NCI-H187 treated with DMSO at 0.1 percent for 48 hours (cell line): ENCODE measurements around the gene RSPH9.

Experiments used
- DNase-seq: peaks from one replicate; lab custom pipeline; 2025; lab: John Stamatoyannopoulos, UW

The RSPH9 gene, protein sequence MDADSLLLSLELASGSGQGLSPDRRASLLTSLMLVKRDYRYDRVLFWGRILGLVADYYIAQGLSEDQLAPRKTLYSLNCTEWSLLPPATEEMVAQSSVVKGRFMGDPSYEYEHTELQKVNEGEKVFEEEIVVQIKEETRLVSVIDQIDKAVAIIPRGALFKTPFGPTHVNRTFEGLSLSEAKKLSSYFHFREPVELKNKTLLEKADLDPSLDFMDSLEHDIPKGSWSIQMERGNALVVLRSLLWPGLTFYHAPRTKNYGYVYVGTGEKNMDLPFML

GRCh38 chr6:43644940-43645612, at the start of gene RSPH9:
Gene RSPH9 (plus strand): TSS chr6:43645036. CDS start chr6:43645099, 63 bp downstream.
- no peak for DNase-seq

DNA sequence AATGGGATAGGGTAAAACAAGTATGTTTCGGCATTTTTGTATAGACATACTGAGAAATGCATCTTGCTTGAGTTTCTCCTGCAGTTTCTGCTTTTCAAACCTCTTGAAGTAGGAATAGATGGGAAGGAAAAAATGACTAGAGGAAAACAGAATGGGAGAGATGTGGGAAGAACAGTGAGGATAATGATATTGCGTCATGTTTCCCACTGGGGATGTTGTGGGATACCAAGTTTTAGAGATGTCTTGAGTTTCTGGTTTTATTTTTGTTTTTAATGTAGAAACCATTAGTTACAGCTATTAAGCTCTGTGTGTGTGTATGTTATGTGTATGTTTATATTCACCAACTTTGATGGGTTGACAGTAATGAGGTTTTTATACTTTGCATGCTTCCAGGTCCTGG, 44.2 kb upstream of the RSPH9 start:
- DNase-seq: no peak

DNA sequence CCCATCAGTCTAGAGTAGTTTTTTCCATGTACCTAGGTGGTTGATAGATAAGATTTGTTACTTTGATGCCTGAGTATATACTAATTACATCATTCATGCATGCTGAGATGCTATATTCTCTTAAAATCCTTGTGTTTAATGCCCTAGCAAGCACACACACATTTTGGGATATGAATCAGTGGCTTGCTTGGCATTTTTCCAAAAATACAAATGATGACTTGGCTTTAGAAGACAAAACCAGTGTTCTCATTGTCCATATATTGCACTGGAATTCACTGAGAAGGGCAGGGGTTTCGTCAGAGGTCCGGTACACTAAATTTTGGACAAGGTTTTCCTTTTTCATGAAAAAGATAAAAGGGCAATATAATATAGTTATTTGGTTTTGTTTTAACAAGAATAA, 40.7 kb upstream of the RSPH9 start:
- DNase-seq: no peak

- DNase-seq: no peak
These were observed 38.8 kb upstream of the RSPH9 start for GRCh38 chr6:43606019-43606418.

DNA sequence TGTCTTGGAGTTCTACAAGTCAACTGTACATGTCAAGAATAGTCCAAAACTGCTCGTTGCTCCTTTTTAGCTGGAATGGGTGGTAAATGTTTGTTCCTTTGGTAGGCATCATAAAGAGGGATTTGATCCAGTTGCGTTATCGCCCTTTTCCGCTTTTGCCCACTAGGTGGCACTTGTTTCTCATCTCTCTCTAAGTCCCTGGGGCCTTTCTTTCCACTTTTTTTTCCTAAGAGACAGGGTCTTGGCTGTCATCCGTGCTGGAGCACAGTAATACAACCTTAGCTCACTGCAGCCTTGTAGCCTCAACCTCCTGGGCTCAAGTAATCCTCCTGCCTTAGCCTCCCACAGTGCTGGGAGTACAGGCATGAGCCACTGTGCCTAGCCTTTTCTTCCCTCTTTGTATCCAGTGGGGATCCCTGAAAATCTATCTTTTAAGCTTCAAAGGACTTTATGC, 36.5 kb upstream of the RSPH9 start:
- peak; percentile 38 for DNase-seq

DNA sequence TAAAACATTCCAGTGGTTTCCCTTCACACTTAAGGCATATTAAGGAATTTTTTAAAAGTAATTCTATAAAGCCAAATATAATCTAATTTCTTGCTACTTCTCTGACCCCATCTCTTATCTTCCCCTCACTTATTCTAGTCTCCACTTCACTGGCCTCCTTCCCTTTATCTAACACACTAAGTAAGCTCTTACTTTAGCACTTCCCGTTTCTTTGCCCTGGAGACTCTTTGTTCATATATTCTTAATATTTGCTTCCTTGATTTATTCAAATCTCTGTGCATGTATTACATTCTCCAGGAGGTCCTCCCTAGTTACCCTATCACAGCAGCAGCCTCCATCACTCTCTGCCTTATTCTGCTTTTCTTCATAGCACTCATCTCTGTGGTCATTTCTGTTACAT, 36.0 kb upstream of the RSPH9 start:
- no peak for DNase-seq

DNA sequence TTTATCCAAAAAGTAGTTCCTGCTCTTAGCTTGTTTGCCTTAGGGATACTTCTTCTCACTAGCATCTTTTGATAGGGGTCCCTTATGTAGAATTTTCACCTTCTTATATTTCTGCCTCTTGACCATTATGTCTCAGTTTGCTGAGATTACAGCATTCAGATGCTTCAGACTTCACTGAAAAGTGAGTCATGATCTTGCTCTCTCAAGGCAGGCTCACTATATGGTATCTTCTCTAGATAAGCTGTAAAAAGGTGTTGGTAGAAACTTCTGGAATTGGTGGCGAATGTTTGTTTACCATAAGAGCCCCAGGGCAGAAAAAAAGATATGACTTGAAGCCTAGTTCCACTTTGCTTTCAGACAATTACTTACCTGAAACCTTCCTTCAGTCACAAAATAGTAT, 35.4 kb upstream of the RSPH9 start:
- DNase-seq: no peak

DNA sequence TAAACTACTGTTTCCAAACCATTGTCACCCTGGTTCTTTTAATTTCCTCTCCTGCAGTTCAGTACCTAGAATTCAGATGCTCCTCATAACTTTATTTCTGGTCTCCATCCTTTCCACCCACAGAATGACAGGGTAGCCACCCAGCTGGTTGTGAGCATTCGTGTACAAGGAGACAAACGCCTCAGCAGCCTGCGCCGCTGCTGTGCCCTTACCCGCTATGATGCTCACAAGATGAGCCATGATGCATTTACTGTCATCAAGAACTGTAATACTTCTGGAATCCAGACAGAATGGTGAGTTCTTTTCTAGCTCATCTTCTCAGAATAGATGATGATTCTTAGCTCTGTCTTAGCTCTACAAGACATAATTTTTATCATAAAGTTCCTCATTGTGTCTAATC, 34.4 kb upstream of the RSPH9 start:
- DNase-seq: no peak

- no peak for DNase-seq
These were observed 31.0 kb upstream of the RSPH9 start for GRCh38 chr6:43613721-43614395.

DNA sequence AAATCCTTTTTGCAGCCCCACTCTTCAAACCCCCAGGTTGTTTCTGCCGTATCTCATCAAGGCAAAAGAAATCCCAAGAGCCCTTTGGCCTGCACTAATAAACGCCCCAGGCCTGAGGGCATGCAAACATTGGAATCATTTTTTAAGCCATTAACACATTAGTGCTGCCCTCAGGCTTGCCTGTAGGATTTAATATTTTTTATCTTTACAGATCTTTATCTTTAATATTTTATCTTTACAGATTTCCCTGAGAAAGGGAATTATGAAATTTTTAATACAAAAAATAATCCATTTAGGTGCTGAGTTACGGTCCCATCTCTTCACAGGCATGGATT, 30.5 kb upstream of the RSPH9 start:
- DNase-seq: no peak

- no peak for DNase-seq
These were observed 27.9 kb upstream of the RSPH9 start for GRCh38 chr6:43616725-43617472.

GRCh38 chr6:43621078-43621835, 23.6 kb upstream of the RSPH9 start:
- no peak for DNase-seq

DNA sequence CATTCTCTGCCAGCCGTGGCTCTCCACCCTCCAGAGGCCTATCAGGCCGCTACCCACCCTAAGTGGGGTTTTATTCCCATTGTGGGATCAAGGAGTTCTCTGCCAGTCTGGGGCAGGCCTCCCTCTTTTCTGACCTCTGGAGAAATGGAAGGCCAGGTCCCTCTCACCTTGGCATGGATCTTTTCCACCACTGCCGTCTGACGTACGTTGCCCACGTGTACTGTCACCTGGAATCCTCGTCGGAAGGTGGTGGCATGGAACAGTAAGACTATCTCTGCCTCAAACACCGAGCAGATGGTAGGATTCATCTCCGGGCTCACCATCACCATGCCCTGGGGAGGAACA, 23.0 kb upstream of the RSPH9 start:
- DNase-seq: no peak

GRCh38 chr6:43622541-43622940, 22.3 kb upstream of the RSPH9 start:
- no peak for DNase-seq

DNA sequence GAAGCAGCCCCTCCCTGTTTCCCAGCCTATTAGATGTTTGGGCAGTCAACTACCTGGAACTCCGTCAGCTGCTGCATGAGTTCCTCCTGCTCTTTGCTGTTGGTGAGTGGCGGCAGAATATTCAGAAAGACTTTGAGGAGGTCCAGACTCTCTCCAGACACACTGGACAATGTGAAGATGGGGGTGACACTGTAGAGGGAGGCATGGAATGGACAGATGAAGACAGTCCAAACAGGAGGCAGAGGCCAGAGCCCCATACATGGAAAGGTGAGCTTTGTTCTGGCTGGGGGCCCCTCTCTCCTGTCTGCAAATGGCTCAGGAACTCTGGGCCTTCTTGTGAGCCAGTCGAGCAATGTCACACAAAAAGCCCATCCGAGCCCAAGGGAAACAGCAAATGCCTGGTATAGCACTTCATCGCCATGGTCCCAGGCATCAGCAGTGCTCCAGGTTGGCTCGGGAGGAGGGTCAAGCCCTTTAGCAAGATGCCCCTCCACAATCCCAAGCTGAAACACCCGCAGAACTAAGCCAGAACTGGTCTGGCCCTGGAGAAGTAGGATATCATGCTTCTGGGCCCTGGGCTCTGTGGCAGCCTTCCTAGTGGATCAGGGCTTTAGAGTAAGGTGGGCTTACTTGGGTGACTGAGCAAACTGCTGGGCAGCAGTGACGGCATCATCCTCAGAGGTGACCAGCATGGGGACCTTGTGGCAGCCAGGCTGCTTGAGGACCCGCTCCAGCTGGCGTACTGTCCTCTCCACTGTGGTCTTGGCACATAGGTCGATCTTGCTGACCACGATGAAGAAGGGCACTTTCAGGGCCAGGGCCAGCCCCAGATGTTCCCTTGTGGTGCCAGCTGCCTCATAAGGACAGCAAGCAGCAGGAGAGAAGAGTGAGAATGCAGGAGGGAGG, 20.7 kb upstream of the RSPH9 start:
- no peak for DNase-seq

- DNase-seq: no peak
These were observed 20.0 kb upstream of the RSPH9 start for GRCh38 chr6:43624786-43625288.

- DNase-seq: no peak
These were observed 19.3 kb upstream of the RSPH9 start for GRCh38 chr6:43625393-43625992.

DNA sequence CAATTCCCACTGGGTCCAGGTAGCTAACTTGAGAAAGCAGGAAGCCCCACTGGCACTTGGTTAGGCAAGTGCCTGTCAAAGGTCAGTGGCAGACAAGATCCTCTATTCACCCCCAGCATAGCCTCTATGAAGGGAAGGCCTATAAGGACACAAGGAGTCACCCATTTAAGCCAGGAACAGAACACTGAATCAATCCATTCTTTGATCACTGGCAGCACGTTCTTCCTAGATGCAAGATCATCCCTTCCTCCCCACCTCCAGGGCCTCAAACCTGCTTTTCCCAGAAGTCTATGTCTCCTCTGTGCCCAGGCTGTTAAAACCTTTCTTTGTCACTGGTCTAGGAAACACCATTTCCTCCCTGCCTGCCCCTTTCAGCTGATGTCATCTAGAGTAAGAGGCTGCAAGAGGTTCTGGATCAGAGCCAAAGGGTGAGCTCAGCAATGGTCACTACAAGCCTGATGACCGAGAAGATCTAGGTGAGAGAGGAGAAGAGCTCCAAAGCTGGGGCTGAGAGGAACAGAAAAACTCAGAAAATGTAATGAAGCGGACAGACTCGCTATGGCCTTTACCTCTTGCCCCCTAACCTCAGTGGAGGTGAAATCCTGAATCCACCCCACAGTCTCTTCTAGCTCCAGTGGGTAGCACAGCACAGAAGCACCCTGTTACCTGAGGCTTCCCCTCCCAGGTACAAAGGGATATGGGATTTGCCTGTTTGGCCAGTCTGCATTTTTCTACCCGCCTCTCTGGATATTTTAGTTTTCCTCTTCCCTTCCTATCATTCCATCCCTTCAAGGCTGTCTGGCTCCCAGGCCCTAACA, 17.6 kb upstream of the RSPH9 start:
- DNase-seq: no peak

- no peak for DNase-seq
These were observed 16.3 kb upstream of the RSPH9 start for GRCh38 chr6:43628393-43629103.
